Calu3 (cell line): ENCODE measurements around the gene TM4SF1. TPM values are rescaled to one million over a fixed set of nuclear protein-coding genes. Genes with fewer than 3 reads are reported as not detected.

Experiments
- BruUV-seq: library from RNA; stranded (reverse); fragments of 400-500 nt; replicated peaks from 2 replicates; lab custom pipeline; 2021; lab: Mats Ljungman, UMichigan
- CTCF ChIA-PET: fragments of 300-600 bp; sonication (Branson Sonifier 250); formaldehyde crosslinking; loops from one replicate; lab custom pipeline; 2022; ENCODE audit warnings: antibody characterized with exemption; lab: Charles Lee
- DNase-seq: peaks from one replicate; pipeline ENCODE4 v3.0.0; 2022
- H3K27ac Mint-ChIP-seq: one replicate; pipeline ENCODE4 v1.8.0; 2022; ENCODE audit warnings: mixed read lengths; ENCODE audit not compliant: unreplicated experiment
- H3K27me3 Mint-ChIP-seq: one replicate; pipeline ENCODE4 v1.8.0; 2022; ENCODE audit warnings: mixed read lengths; ENCODE audit not compliant: unreplicated experiment
- H3K36me3 Mint-ChIP-seq: one replicate; pipeline ENCODE4 v1.8.0; 2022; ENCODE audit warnings: mild to moderate bottlenecking, moderate library complexity, mixed read lengths; ENCODE audit not compliant: insufficient read depth, unreplicated experiment
- H3K4me1 Mint-ChIP-seq: one replicate; pipeline ENCODE4 v1.8.0; 2022; ENCODE audit warnings: mild to moderate bottlenecking, low read depth, mixed read lengths; ENCODE audit not compliant: unreplicated experiment
- H3K4me3 Mint-ChIP-seq: one replicate; pipeline ENCODE4 v1.8.0; 2022; ENCODE audit warnings: mild to moderate bottlenecking, low read depth, moderate library complexity, mixed read lengths; ENCODE audit not compliant: unreplicated experiment
- H3K9me3 Mint-ChIP-seq: one replicate; pipeline ENCODE4 v1.8.0; 2022; ENCODE audit warnings: low read depth, mixed read lengths; ENCODE audit not compliant: unreplicated experiment
- CTCF ChIP-seq: fragments of 200-600 bp; IDR thresholded peaks from one replicate; pipeline ENCODE4 v1.8.0; 2022; ENCODE audit warnings: antibody characterized with exemption; ENCODE audit not compliant: unreplicated experiment
- intact Hi-C: fragments of 100-400 bp; cut with micrococcal nuclease; formaldehyde crosslinking; loops from one replicate; pipeline ENCODE4 v1.10.0; 2022; ENCODE audit not compliant: unreplicated experiment
- total RNA-seq: library from RNA; stranded (reverse); gene quantifications from 2 replicates; pipeline ENCODE4 v1.2.3, GENCODE V29; 2022

TM4SF1 gene
- total RNA-seq, 1 experiment from 2014 or later: 981 TPM

- intact Hi-C loops: no loop called here
- peak overlapping the region; percentile 51 for H3K4me3 Mint-ChIP-seq
- H3K27me3 Mint-ChIP-seq: no peaks in the 10 kb centered on the region
- no peak for TF ChIP-seq CTCF
- H3K27ac Mint-ChIP-seq: peak overlapping the region; percentile 82
- CTCF ChIA-PET: interaction anchor here (0.6 to 2.2 kb wide), 11 partner anchors 9 to 207 kb away, joined by 3 to 12 read pairs (median 4); partner anchors contain the start of gene TM4SF1
- BruUV-seq: no TSS peak
- peaks cover 11% of the 10 kb centered on the region for H3K36me3 Mint-ChIP-seq
- H3K4me1 Mint-ChIP-seq: peaks cover 88% of the 10 kb centered on the region
- DNase-seq: no peak
- H3K9me3 Mint-ChIP-seq: no peaks in the 10 kb centered on the region
These were observed 19.0 kb upstream of the TM4SF1 start for GRCh38 chr3:149396476-149396875.

DNA sequence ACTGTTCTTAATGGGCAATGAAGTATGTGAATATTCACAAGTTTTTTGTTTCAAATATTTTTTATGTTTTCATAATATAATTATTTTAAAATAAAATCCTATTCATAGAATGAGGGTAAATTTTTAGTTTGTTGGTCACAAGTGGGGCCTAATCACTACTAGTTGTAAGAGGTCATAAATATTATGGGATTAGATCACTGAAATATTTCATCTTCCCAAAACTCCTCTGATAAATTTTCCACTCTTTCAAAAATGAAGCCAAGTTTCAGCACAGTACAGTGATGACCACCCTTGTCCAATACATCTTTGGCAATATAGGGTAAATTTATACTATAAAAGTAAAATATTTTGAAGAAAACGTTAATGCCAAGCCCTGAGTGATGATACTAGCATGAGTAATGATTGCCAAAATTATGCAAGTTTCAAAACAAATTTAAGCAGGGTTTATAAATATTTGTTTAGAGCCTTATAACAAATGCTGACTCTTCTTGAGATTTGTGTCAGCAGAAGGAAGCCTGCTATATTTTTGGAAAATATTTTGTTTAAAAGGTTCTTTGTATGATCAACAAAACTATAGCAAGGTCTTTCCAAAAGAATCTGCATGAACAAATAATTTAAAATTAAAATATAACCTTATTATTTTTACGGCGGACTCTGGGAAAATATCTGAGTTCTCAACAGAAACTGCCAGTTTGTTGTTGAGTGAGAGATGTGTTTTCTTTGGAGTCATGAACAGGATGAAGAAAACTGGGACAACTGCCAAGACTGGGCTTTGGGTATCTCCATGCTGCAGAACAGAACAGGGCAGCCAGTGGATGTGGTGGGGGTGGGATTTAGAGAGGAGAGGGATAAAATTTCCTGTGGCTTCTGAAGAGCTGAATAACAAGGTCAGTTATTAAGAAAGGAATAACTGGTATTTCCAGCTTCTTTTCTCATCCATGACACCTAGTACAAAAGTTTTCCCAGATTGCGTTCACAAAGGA, 17.9 kb upstream of the TM4SF1 start:
- intact Hi-C loops: no loop called here
- Mint-ChIP-seq H3K4me3 (peak overlapping the region; percentile 51), H3K9me3 (no peaks in the 10 kb centered on the region), H3K27me3 (no peaks in the 10 kb centered on the region), H3K36me3 (peaks cover 12% of the 10 kb centered on the region), H3K27ac (peak overlapping the region; percentile 82), H3K4me1 (peaks cover 94% of the 10 kb centered on the region)
- CTCF ChIA-PET: interaction anchor here (0.7 to 2.2 kb wide), 16 partner anchors 8 to 94 kb away, joined by 3 to 12 read pairs (median 4); partner anchors contain the start of gene TM4SF1
- DNase-seq: peak; percentile 83
- no TSS peak for BruUV-seq
- TF ChIP-seq CTCF: no peak

DNA sequence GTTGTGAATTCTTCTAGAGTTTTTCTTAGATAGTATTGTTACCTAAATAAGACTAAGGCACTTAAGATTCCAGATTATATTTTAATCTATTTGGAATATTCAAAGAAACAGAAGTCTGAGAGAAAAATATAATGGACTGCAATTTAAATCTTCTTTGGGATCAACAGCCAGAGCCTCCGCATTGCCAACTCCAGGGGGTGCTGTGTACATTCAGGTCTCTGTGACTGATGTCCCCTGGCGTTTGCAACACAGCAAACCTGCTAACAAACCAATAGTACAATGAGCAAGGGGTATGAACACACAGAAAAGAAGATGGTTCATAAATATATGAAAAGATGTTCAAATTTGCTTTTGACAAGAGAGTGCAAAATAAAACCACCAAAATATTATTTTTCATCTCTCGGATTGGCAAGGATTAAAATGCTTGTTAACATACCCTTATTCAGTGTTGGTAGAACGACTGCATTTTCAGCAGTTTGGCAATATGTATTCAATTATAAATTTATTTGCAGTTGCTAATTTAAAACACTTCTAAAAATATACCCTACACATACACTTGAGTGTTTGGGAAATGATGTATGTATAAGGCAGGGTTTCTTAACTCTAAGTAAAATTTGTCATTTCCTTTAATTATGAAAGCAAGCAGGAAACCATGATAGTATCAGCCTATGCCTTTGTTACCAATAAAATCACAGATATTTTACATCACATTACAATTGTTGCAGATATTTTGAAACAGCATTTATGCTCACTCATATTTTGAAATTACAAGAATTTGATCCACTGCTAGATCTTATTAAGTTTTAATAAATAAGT, 16.1 kb upstream of the TM4SF1 start:
- Mint-ChIP-seq H3K36me3 (peaks cover 16% of the 10 kb centered on the region), H3K27ac (peak overlapping the region; percentile 40), H3K27me3 (no peaks in the 10 kb centered on the region), H3K4me1 (peaks cover 84% of the 10 kb centered on the region), H3K9me3 (no peaks in the 10 kb centered on the region), H3K4me3 (no peak overlapping the region)
- peak; percentile 99 for TF ChIP-seq CTCF
- CTCF ChIA-PET: interaction anchor here (1.0 kb wide), 1 partner anchor 86 kb away, joined by 4 read pairs; no protein-coding TSS in a partner anchor
- peak; percentile 93 for DNase-seq
- BruUV-seq: no TSS peak
- intact Hi-C loops: loop anchor here (1.0 kb wide), 2 partner anchors 41 to 87 kb away; no protein-coding TSS in a partner anchor

DNA sequence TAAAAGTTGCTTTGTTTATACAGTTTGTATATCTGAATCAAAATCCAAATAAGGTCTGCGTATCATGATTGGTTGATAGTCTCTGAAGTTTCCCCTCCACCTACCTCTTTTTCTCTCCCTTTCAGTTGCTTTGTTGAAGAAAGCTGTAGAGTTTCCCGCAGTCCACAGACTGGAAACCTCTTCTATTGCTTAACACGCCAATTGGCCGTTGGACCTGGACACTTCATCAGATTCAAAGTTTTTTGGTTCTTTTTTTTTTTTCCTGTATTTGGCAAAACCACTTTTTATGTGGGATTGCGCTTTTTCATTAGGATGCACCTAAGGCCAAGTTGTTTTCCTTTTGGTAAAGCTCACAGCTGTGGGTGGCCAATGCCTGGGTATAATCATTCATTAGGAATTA, 14.5 kb upstream of the TM4SF1 start:
- CTCF ChIA-PET: interaction anchor here (0.7 to 1.0 kb wide), 3 partner anchors 19 to 87 kb away, joined by 3 to 5 read pairs (median 3); no protein-coding TSS in a partner anchor

More for the DNA sequence above, 14.5 kb upstream of the TM4SF1 start:
- H3K27me3 Mint-ChIP-seq: no peaks in the 10 kb centered on the region
- intact Hi-C loops: no loop called here
- no peak for DNase-seq
- no peaks in the 10 kb centered on the region for H3K9me3 Mint-ChIP-seq
- no peak overlapping the region for H3K4me3 Mint-ChIP-seq
- no TSS peak for BruUV-seq
- peaks cover 30% of the 10 kb centered on the region for H3K36me3 Mint-ChIP-seq
- peaks cover 83% of the 10 kb centered on the region for H3K4me1 Mint-ChIP-seq
- TF ChIP-seq CTCF: no peak
- H3K27ac Mint-ChIP-seq: peak overlapping the region; percentile 85
